GM18505 (cell line): ENCODE measurements around the gene CCDC83.
"Not testable (repeated sequence)": the region's sequence is repeated elsewhere in the genome, so short reads cannot be mapped to it uniquely, and the experiment has no call there.

Experiments used
- ATAC-seq: cut with Tn5 transposase; IDR thresholded peaks from one replicate; pipeline ENCODE4 v1.9.1; 2021; ENCODE audit not compliant: unreplicated experiment
- POLR2A ChIP-seq: IDR thresholded peaks from 4 replicates; pipeline ENCODE4 v1.6.1; 2011; ENCODE audit warnings: borderline replicate concordance; ENCODE audit not compliant: insufficient read depth, insufficient read length; ENCODE audit errors: extremely low read depth

Gene CCDC83

GRCh38 chr11:85918910-85919794 lies 64.0 kb downstream of the CCDC83 start:
- TF ChIP-seq POLR2A: no peak
- ATAC-seq: no peak

- ATAC-seq: no peak
- no peak for TF ChIP-seq POLR2A
Measured at GRCh38 chr11:85922367-85922766, 67.2 kb downstream of the CCDC83 start.

- ATAC-seq: no peak
- no peak for TF ChIP-seq POLR2A
Measured at GRCh38 chr11:85923455-85923854, 68.3 kb downstream of the CCDC83 start.

- ATAC-seq: not testable (repeated sequence)
Measured at GRCh38 chr11:85926653-85927214, 71.6 kb downstream of the CCDC83 start.

DNA sequence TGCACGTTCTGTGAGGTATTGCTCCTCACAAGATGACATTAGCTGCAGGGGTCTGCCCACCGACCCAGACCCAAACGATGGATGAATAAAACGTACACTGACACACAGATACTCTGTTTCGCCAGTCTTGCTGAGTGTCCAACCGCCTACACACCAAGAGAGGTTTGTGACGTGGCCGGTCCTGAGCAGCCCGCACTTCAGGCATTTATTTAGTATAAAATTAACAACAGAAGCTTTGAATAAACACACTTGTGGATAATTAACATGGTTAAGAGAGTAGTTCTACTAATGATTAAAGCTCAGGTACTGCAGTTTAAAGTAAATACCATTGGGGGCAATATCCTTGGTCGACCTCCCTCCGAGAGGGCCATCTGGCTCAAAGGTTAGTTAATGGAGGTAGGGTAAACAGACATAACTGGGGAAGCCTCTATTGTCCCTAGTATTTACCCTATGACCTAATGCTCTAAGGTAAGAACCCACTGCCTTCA lies 75.7 kb downstream of the CCDC83 start:
- no peak for TF ChIP-seq POLR2A
- ATAC-seq: no peak

DNA sequence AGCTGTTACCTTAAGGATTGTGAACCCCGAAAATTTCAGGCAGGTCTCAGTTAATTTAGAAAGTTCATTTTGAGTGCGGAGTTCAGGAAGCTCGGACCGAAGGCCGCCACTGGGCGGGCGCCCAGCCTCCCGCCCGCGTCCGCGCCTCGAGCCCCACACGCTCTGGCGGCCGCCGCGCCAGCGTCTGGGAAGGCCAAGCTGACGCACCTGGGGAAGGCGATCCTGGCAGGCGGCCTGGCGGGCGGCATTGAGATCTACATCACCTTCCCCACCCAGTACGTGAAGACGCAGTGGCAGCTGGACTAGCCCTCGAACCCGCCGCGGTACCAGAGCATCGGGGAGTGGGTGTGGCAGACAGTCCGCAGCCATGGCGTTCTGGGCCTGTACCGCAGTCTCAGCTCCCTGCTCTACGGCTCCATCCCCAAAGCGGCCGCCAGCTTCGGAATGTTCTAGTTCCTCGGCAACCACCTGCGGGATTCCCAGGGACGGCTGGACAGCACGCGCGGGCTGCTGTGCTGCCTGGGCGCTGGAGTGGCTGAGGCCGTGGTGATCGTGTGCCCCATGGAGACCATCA lies 79.5 kb downstream of the CCDC83 start:
- no peak for ATAC-seq
- no peak for TF ChIP-seq POLR2A

DNA sequence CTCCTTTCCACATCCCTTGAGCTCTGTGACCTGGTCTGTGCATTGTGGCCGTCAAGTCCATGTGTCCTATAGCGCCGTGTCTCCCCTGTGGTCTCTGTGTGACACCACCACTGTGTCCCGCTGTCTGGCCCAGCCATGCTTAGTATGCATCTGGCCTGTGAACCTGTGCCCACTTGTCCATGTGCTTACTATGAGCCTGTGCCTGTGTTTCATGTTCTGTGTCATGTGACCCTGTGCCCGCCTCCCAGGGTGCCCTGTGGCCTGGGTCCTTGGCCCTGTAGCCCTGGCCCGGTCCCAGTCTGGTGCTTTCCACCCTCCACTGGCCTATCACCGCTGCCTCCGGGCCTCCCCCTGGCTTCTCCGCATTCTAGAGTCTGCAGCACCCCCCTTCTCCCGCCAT lies 80.6 kb downstream of the CCDC83 start:
- ATAC-seq: no peak
- no peak for TF ChIP-seq POLR2A

DNA sequence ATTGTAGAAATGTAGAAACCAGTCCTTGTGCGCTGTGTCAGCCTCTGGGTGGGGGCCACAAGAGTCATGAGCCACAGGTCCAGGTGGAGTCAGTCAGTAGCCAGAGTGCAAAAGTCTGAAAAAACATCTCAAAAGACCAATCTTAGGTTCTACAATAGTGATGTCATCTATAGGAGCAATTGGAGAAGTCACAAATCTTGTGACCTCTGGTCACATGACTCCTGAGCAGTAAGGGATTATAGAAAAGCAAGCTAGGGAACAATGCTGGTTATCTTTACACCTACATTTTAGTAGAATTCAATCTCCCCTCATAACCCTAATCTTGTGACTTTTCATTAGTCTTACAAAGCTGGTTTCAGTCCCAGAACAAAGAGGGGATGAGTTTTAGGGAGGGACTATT lies 82.7 kb downstream of the CCDC83 start:
- ATAC-seq: no peak
- TF ChIP-seq POLR2A: no peak

- TF ChIP-seq POLR2A: no peak
- ATAC-seq: no peak
Measured at GRCh38 chr11:85939099-85940015, 84.2 kb downstream of the CCDC83 start.

DNA sequence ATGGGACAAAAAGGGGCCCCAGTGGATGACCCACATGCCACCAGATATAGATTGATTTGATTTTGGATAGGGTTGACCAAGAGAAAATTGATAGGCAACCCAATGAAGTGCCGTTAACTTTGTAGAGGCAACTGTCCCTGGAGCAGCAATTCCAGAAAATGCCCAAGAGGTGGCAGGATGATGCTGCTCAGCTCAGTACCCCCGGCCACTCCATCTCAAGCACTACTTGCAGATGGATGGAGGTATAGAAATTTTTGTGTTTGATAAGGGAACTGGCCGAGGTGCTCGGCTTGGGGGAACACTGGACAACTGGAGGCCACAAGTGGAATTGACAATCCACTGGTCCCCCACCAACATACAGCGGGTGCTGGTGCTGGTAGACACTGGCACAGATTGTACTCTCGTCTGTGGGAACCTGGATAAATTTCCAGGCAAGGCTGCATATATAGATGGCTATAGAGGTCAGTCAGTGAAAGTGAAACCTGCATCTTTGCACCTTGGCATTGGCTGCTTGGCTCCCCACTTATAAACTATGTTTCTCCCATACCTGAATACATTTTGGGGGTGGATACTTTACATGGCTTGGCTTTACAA lies 86.3 kb downstream of the CCDC83 start:
- no peak for ATAC-seq
- TF ChIP-seq POLR2A: no peak

DNA sequence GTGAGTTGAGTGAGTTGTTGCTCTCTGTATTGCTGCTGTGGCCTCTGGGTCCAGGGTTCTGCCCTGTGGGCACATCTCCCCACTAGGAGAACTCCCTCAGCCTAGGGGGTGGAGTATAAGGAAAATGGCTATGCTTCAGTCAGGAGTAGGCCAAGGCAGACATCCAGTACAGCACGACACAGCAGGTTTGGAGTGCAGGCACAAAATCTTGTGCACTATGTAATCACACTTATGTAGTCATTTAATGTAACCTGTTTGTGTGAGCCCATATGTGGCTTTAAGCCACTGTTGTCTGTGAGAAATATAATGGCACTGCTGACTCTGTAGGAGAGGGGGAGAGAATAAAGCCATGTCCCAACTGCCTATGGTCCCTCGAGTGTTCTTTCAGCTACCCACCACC lies 90.1 kb downstream of the CCDC83 start:
- TF ChIP-seq POLR2A: no peak

GRCh38 chr11:85945788-85946187 lies 90.6 kb downstream of the CCDC83 start:
- ATAC-seq: no peak
- no peak for TF ChIP-seq POLR2A

More for the DNA sequence above, 90.1 kb downstream of the CCDC83 start:
- ATAC-seq: no peak

DNA sequence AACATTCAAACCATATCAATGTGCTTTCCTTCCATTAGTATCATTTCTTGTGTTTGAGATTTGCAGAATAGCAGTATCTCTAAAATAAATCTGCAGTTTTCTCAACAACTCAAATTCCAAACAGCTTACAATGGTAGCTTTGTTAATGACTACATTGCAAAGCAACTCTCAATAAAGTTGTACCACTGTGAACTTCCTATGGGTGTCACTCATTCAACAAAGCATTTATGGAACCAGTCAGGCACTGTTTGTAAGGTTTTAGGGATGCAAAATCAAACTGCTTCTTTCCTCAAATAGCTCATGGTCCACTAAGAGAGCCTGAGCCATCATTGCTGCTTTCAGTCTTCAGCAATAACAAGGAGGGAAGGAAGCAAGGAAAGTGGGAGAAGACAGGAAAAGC lies 91.0 kb downstream of the CCDC83 start:
- no peak for TF ChIP-seq POLR2A
- no peak for ATAC-seq
